HG02610 (cell line): ENCODE data around the gene ERMP1.

Source experiments
- ATAC-seq: cut with Tn5 transposase; IDR thresholded peaks from one replicate; pipeline ENCODE4 v1.9.1; 2021; ENCODE audit warnings: mild to moderate bottlenecking, moderate library complexity; ENCODE audit not compliant: unreplicated experiment

Gene ERMP1

DNA sequence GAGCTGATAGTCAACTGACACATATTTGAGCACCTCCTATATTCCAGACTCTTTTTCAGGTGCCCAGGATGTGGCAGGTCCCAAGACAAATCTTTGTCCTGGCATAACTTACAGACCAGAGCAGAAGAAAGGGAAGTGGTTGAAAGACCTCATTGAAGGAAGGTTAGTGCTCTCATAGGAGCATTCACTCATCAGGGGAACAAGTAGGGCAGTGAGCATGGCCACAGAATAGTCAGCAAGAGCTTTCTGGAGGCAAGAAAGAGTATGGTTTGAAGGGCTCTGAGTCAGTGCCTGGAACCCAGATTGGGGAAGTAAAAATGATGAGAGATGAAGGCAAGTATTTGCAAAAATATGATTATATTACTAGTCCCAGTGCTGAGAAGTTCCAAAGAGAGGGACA, 25.0 kb upstream of the ERMP1 start:
- ATAC-seq: no peak

GRCh38 chr9:5854063-5854790, 21.3 kb upstream of the ERMP1 start:
- ATAC-seq: no peak

- no peak for ATAC-seq
Measured at GRCh38 chr9:5853617-5854016, 20.7 kb upstream of the ERMP1 start.

GRCh38 chr9:5852987-5853386, 20.1 kb upstream of the ERMP1 start:
- no peak for ATAC-seq

DNA sequence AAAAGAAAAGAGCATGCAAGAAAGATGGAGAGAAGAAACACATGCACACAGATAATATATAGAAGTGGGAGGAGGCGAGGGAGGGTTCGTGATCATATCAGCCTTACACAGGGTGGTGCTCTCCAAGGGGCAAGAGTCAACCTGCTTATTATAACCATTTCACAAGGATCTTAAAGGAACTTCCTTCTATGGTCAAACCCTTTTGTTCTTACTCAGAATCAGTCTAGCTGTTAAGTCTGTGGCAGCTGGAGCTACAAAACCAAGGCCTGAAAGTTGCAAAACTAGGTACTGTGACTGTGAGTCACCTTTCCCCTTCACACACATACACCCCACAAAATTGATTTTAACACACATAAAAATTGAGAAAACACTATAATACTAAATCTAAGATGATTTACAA, 18.5 kb upstream of the ERMP1 start:
- peak; percentile 92 for ATAC-seq

- no peak for ATAC-seq
Measured at GRCh38 chr9:5850724-5851122, 17.8 kb upstream of the ERMP1 start.

DNA sequence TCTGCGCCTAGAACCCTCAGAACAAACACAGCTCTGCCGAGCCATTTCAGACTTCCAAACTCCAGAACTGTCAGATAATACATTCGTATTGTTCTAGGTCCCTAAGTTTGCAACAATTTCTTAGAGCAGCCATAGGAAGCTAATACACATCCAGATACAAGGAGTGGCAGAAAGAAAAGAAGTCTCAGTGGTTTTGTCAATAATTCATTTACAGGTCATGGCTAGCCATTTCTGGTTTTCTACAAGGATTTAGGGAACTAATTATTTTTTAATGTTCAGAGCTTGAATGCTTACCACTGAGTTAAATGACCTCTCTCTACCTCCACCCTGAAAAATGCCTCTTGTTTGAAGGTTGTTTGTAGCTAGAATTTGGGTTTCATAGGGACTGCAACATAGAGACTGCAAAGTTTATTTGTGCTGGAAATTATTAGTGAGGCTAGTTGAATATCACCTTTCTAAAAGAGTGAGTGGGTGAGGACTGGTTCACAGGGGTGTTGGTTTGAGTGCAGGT, 15.5 kb upstream of the ERMP1 start:
- ATAC-seq: no peak

GRCh38 chr9:5846501-5846921, 13.6 kb upstream of the ERMP1 start:
- ATAC-seq: no peak

DNA sequence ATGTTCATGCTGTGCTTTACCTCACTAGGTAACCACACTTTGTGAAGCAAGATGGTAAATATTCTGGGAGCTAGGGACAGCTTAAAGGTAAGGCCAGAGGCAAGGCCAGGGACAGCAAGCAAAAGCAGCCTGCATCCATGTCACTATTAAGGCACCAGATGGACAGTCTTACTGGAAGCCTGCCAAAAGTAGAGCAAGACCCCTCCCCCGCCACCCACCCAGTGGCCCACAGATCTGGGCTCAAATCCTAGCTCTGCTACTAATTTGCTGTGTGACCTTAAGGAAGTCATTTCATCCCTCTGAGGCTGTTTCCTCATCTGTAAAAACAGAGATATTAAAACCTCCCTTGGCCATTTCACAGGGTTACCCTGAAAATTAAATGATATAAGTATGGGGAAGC, 13.2 kb upstream of the ERMP1 start:
- no peak for ATAC-seq

GRCh38 chr9:5845157-5845531, 12.2 kb upstream of the ERMP1 start:
- ATAC-seq: no peak

DNA sequence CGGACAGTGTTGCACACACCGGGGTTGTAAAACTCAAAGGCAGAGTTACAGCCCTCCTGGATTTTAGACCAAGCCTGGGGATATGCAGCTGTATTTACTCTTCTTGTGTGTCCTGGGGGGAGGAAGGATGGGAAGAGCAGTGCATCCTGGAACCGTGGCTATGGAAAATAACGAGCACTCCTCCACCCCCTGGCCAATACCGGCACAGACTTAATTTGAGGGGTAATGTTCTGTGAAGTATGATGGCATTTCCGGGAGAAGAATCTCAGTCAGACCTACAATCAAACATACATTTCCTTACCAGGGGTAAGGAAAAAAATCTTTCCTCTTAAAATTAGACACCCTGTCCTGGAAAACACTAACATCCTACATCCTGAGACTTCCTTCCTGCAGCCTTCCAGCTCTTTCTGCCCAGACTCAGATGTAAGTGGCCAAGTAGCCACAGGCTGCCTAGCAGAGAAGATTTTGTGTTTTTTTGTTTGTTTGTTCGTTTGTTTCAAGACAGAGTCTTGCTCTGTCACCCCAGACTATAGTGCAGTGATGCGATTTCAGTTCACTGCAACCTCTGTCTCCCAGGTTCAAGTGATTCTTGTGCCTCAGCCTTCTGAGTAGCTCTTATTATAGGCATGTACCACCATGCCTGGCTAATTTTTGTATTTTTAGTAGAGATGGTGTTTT, 11.0 kb upstream of the ERMP1 start:
- ATAC-seq: no peak

- ATAC-seq: no peak
Measured at GRCh38 chr9:5842929-5843793, 10.2 kb upstream of the ERMP1 start.

DNA sequence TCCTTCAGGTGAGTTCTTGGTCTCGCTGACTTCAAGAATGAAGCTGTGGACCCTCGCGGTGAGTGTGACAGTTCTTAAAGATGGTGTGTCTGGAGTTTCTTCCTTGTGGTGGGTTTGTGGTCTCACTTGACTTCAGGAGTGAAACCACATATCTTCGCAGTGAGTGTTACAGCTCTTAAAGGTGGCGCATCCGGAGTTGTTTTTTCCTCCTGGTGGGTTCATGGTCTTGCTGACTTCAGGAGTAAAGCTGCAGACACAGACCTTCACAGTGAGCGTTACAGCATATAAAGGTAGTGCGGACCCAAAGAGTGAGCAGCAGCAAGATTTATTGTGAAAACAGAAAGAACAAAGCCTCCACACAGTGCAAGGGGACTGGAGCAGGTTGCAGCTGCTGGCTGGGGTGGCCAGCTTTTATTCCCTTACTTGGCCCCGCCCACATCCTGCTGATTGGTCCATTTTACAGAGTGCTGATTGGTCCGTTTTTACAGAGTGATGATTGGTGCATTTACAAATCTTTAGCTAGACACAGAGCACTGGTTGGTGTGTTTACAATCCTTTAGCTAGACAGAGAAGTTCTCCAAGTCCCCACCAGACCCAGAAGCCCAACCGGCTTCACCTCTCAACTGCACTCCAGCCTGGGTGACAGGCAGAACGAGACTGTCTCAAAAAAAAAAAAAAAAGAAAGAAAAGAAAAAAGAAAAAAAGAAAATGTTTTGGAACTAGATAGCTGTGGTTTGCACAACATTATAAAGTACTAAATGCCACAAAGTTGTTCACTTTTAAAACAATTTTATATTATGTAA, 9.1 kb upstream of the ERMP1 start:
- no peak for ATAC-seq

GRCh38 chr9:5840788-5841187, 7.9 kb upstream of the ERMP1 start:
- no peak for ATAC-seq

DNA sequence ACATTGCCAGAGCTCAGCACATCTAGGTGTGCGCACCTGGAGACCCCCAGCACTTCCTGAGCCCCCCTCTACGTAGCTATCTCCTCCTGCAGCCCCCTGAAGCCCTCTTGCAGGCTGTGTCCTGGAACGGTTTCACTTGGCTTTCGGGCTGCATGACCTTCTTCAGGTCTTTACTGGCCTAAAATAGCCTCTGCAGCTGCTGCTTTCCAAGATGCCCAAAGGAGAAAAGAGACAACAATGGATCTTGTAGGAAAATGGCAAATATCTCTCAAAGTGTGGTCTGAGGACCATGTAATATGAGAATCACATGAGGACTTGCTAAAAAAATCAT, 6.6 kb upstream of the ERMP1 start:
- no peak for ATAC-seq

DNA sequence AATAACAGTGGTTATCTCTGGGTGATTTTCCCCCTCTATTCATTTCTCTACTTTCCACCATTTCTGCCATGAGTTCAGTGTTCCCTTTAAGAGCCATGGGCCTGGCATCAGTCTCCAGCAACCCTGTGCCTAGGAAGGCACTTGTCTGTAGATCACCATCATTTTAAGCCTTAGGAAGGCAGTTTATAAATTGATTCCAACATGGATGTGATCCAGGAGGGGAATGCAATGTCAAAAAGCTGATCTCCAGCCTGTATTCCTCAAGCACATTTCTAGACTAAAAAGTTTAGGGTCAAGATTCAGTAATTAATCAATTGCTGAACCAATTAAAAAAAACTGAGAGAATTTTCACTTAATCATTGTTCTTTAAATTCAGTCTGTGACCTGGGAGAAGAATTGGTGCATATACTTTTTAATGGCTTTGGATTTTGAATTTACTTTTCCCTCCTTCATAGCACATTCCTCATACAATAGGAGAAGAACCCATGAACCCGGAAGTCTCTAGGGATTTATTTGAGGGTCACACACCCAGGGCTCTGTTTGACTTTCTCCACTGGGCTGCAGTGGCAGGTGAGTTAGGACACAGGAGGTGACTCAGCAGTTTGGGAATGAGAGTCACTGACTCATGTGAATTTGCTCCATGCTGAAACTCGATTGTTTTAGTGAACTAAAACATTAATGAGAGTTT, 6.1 kb upstream of the ERMP1 start:
- no peak for ATAC-seq

DNA sequence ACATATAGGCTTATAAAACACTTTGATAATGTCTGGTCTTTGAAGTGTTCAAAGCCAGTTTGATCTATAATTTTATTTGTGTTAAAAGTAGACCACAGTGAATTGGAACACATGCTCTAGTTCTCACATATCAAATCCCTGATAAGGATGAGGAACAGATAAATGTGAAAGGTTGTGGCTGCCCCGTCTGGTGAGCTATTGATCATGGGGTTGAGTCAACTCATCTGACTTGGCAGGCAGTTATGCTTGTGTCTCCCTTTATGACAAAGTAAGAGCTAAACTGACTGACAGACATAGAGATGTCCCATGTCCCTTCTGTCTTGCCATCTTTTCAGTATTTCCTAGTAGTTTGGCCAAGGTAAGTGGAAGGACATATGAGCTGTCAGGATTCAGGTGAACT, 2.9 kb upstream of the ERMP1 start:
- no peak for ATAC-seq

GRCh38 chr9:5834214-5834613, 1.3 kb upstream of the ERMP1 start:
- no peak for ATAC-seq

GRCh38 chr9:5832071-5832537, 813 bp downstream of the ERMP1 start:
- no peak for ATAC-seq
